H1 (cell line): ENCODE measurements around the gene CAPN9. TPM values are rescaled to one million over a fixed set of nuclear protein-coding genes. Genes with fewer than 3 reads are reported as not detected.
A peak's percentile ranks its signal among the peaks of the same experiment; 100 is the strongest.

Source experiments
- CTCF ChIA-PET: fragments of 300-600 bp; sonication (Branson Sonifier 250); formaldehyde crosslinking; loops from one replicate; lab custom pipeline; 2021; ENCODE audit not compliant: partially characterized antibody; lab: Charles Lee
- POLR2A ChIA-PET: fragments of 300-600 bp; sonication (Branson Sonifier 250); formaldehyde crosslinking; loops from one replicate; lab custom pipeline; 2021; ENCODE audit warnings: inconsistent platforms; ENCODE audit not compliant: partially characterized antibody; lab: Charles Lee
- DNase-seq, 2 experiments: peaks; one replicate each; pipeline versions ENCODE4 v3.0.0 to v3.0.0-alpha.2; 2010 to 2022; ENCODE audit warnings: low spot score in 2 of 2, low read depth in 1 of 2, mixed read lengths in 1 of 2
- FAIRE-seq: peaks from 2 replicates; lab custom pipeline; 2011; peaks lifted over from hg19 to GRCh38; lab: Jason Lieb, UNC
- H2AFZ ChIP-seq: 2 replicates; pipeline ENCODE4 v1.8.1; 2012; ENCODE audit warnings: low read length, inconsistent platforms
- H2AK5ac ChIP-seq: 2 replicates; pipeline ENCODE4 v1.6.1; 2013; ENCODE audit warnings: low read depth, low read length
- H2BK120ac ChIP-seq: replicated peaks from 2 replicates; pipeline ENCODE3; 2013; ENCODE audit warnings: low read depth, low read length, inconsistent platforms
- H2BK12ac ChIP-seq: 2 replicates; pipeline ENCODE4 v1.6.1; 2013; ENCODE audit warnings: low read depth, low read length
- H2BK15ac ChIP-seq: 2 replicates; pipeline ENCODE4 v1.6.1; 2013; ENCODE audit warnings: low read length
- H2BK20ac ChIP-seq: 2 replicates; pipeline ENCODE4 v1.6.1; 2013; ENCODE audit warnings: low read length
- H2BK5ac ChIP-seq: 2 replicates; pipeline ENCODE4 v1.6.1; 2013; ENCODE audit warnings: low read depth, low read length
- H3K14ac ChIP-seq: 2 replicates; pipeline ENCODE4 v1.6.1; 2013; ENCODE audit warnings: inconsistent platforms; ENCODE audit not compliant: insufficient read length
- H3K18ac ChIP-seq: 2 replicates; pipeline ENCODE4 v1.6.1; 2013; ENCODE audit warnings: low read length; ENCODE audit errors: extremely low read depth
- H3K23ac ChIP-seq: 2 replicates; pipeline ENCODE4 v1.6.1; 2013; ENCODE audit warnings: inconsistent platforms; ENCODE audit not compliant: insufficient read length
- H3K23me2 ChIP-seq: 2 replicates; pipeline ENCODE4 v1.6.1; 2013; ENCODE audit warnings: low read depth, low read length
- H3K27ac ChIP-seq: 2 replicates; pipeline ENCODE4 v1.6.1; 2011; ENCODE audit warnings: low read depth, low read length, inconsistent platforms
- H3K27me3 ChIP-seq, 4 experiments: replicated peaks in 1 of 4; 1 replicate in 1 of 4; 2 replicates in 3 of 4; pipeline versions ENCODE4 v1.6.1 to v1.8.1; 2011 to 2013; ENCODE audit warnings: low read length in 3 of 4, mild to moderate bottlenecking in 3 of 4, inconsistent platforms in 2 of 4, mixed read lengths in 2 of 4, moderate library complexity in 1 of 4; ENCODE audit not compliant: control insufficient read depth in 3 of 4, insufficient read depth in 3 of 4; ENCODE audit errors: extremely low read depth in 1 of 4
- H3K36me3 ChIP-seq, 4 experiments: 2 replicates each; pipeline versions ENCODE4 v1.6.1 to v1.8.1; 2011 to 2013; ENCODE audit warnings: mild to moderate bottlenecking in 4 of 4, low read length in 3 of 4, moderate library complexity in 2 of 4, control low read depth in 1 of 4, inconsistent platforms in 1 of 4; ENCODE audit not compliant: insufficient read depth in 4 of 4, control insufficient read depth in 2 of 4
- H3K4ac ChIP-seq: replicated peaks from 2 replicates; pipeline ENCODE3; 2013; ENCODE audit warnings: low read length, low read depth, mixed read lengths, inconsistent platforms; ENCODE audit not compliant: insufficient read length
- H3K4me1 ChIP-seq, 4 experiments: replicated peaks in 1 of 4; 1 replicate in 1 of 4; 2 replicates in 3 of 4; pipeline versions ENCODE4 v1.6.1 to v1.8.1; 2011 to 2013; ENCODE audit warnings: low read length in 3 of 4, inconsistent platforms in 2 of 4, mixed read lengths in 1 of 4; ENCODE audit not compliant: insufficient read depth in 4 of 4, control insufficient read depth in 3 of 4
- H3K4me2 ChIP-seq, 2 experiments: 2 replicates each; pipeline versions ENCODE4 v1.6.1 to v1.8.1; 2011 to 2013; ENCODE audit warnings: low read depth in 2 of 2, low read length in 2 of 2, control low read depth in 1 of 2, inconsistent platforms in 1 of 2, mild to moderate bottlenecking in 1 of 2; ENCODE audit not compliant: insufficient read depth in 1 of 2
- H3K4me3 ChIP-seq, 4 experiments: fragments of 200-600, 300-600 bp in 1 of 4; sonication (generic), shearing (Covaris generic), sonication (Bioruptor Twin) in 1 of 4; 2 replicates each; pipeline versions ENCODE4 v1.5.1 to v1.8.1; 2011 to 2016; ENCODE audit warnings: low read length in 4 of 4, low read depth in 3 of 4, control low read depth in 2 of 4, inconsistent platforms in 2 of 4, mild to moderate bottlenecking in 2 of 4, mixed read lengths in 1 of 4, moderate library complexity in 1 of 4; ENCODE audit not compliant: insufficient read depth in 2 of 4; ENCODE audit errors: extremely low read depth in 1 of 4
- H3K56ac ChIP-seq: replicated peaks from 2 replicates; pipeline ENCODE3; 2013; ENCODE audit warnings: low read depth, mild to moderate bottlenecking, mixed read lengths, low read length, inconsistent platforms; ENCODE audit not compliant: insufficient read length
- H3K79me1 ChIP-seq: 2 replicates; pipeline ENCODE4 v1.6.1; 2013; ENCODE audit warnings: low read depth, low read length, control low read depth
- H3K79me2 ChIP-seq, 2 experiments: 2 replicates each; pipeline versions ENCODE4 v1.6.1 to v1.8.1; 2012 to 2013; ENCODE audit warnings: low read length in 2 of 2, mild to moderate bottlenecking in 2 of 2, inconsistent platforms in 1 of 2; ENCODE audit not compliant: insufficient read depth in 2 of 2, control insufficient read depth in 1 of 2
- H3K9ac ChIP-seq, 4 experiments: replicated peaks in 1 of 4; 1 replicate in 1 of 4; 2 replicates in 3 of 4; pipeline versions ENCODE4 v1.6.1 to v1.8.1; 2011 to 2013; ENCODE audit warnings: low read depth in 3 of 4, low read length in 3 of 4, control low read depth in 2 of 4, mild to moderate bottlenecking in 2 of 4, moderate library complexity in 2 of 4, inconsistent platforms in 1 of 4; ENCODE audit errors: extremely low read depth in 1 of 4
- H3K9me3 ChIP-seq, 2 experiments: 2 replicates each; pipeline versions ENCODE4 v1.6.1 to v1.8.1; 2012 to 2013; ENCODE audit warnings: mild to moderate bottlenecking in 2 of 2, moderate library complexity in 2 of 2, control low read depth in 1 of 2, inconsistent platforms in 1 of 2, low read depth in 1 of 2, low read length in 1 of 2, mixed read lengths in 1 of 2; ENCODE audit not compliant: insufficient read depth in 2 of 2
- H4K20me1 ChIP-seq, 2 experiments: replicated peaks in 1 of 2; 2 replicates each; pipeline versions ENCODE3 to v1.8.1; 2011 to 2013; ENCODE audit warnings: inconsistent platforms in 2 of 2, low read length in 2 of 2, mild to moderate bottlenecking in 1 of 2; ENCODE audit not compliant: insufficient read depth in 2 of 2, control insufficient read depth in 1 of 2
- H4K5ac ChIP-seq: 2 replicates; pipeline ENCODE4 v1.6.1; 2013; ENCODE audit warnings: low read length, low read depth, mixed read lengths, inconsistent platforms; ENCODE audit not compliant: insufficient read length
- H4K8ac ChIP-seq: 2 replicates; pipeline ENCODE4 v1.8.0; 2013; ENCODE audit warnings: mild to moderate bottlenecking, moderate library complexity, low read length, inconsistent platforms; ENCODE audit not compliant: insufficient read depth; ENCODE audit errors: extremely low read depth
- H4K91ac ChIP-seq: replicated peaks from 2 replicates; pipeline ENCODE3; 2013; ENCODE audit warnings: low read length, mixed read lengths, inconsistent platforms; ENCODE audit not compliant: insufficient read length
- HDAC6 ChIP-seq: IDR thresholded peaks from one replicate; pipeline ENCODE4 v1.7.1; 2012; ENCODE audit warnings: low read depth, mild to moderate bottlenecking, inconsistent platforms, low read length, moderate library complexity
- MAFK ChIP-seq: IDR thresholded peaks from 2 replicates; pipeline ENCODE4 v1.6.1; 2012; ENCODE audit warnings: low read depth, mild to moderate bottlenecking, improper control_type of control experiment, low read length
- RBBP5 ChIP-seq: IDR thresholded peaks from 2 replicates; pipeline ENCODE4 v1.7.1; 2012; ENCODE audit warnings: low read depth, mild to moderate bottlenecking, inconsistent platforms, low read length, moderate library complexity, borderline replicate concordance
- SIN3A ChIP-seq, 2 experiments: IDR thresholded peaks in 1 of 2; conservative IDR thresholded peaks in 1 of 2; 2 replicates each; pipeline ENCODE4 v1.6.1; 2011 to 2012; ENCODE audit warnings: low read length in 2 of 2, improper control_type of control experiment in 1 of 2, low read depth in 1 of 2, mild to moderate bottlenecking in 1 of 2
- WGBS, 2 experiments: shearing (Covaris generic) in 1 of 2; methylation state at CpG; one replicate each; pipeline versions ENCODE4 v1.1.6 to v1.1.7; 2013 to 2015; ENCODE audit warnings: low lambda C conversion rate in 2 of 2, mixed read lengths in 2 of 2, inconsistent platforms in 1 of 2, low coverage in 1 of 2, missing lambda C conversion rate in 1 of 2; ENCODE audit not compliant: insufficient replicate concordance in 2 of 2, insufficient coverage in 1 of 2, insufficient read length in 1 of 2; ENCODE audit errors: extremely low coverage in 1 of 2, missing lambda C conversion rate in 1 of 2; 5-methylcytosine and 5-hydroxymethylcytosine counted together
- polyA plus RNA-seq, 7 experiments: library from polyadenylated mRNA; depleted of rRNA in 3 of 7; stranded (reverse) in 5 of 7; unstranded in 2 of 7; fragments of >200 nt in 5 of 7; fragments of 200-250 nt in 2 of 7; gene quantifications; 1 replicate in 5 of 7; 2 replicates in 1 of 7; 4 replicates in 1 of 7; pipeline versions ENCODE4 v1.2.1 to v1.2.3, GENCODE V29; 2011 to 2013; ENCODE audit warnings: missing spikeins in 2 of 7, mixed read lengths in 2 of 7
- total RNA-seq: library from RNA; stranded (reverse); fragmentation: NEBNext Ultra II Directional; extraction: Animal tissue kit (Norgen Biotek cat#: 25700); gene quantifications from 2 replicates; pipeline ENCODE4 v1.2.1, GENCODE V29; 2021

Gene CAPN9
- total and polyA plus RNA-seq, 2 of the 8 experiments (the other 6 are each of a cell fraction or from before 2014, with no cell fraction given), result 0.22 to 0.76 TPM

DNA sequence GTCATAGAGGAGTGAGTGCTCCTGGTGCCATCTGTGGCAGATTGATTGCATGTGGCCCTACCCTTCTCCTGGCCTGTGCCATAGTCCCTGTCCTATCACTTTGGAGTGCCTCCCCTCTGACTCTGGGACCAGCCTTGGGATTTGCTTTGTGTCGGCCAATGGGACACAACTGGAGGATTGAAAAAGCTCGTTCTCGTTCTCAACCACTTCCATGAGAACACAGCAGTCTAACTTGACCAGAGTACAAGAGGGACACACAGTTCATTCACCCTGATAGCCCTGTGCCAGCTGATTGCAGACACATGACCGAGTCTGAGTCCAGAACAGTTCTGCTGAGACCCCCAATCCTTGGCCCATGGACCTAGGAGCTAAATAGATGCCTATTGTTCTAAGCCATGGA, 73.4 kb downstream of the CAPN9 start:
- WGBS, 2 experiments, result 92% methylated on average over 4 of the region's 4 CpGs; no CpG with 5 or more reads in 1 of the 2 experiments
- H3K9me3 ChIP-seq, result no peaks in the 10 kb centered on the region
- FAIRE-seq, result no peak
- H3K23me2 ChIP-seq, result no peaks in the 10 kb centered on the region
- H3K18ac ChIP-seq, result no peak overlapping the region
- no peak overlapping the region for H3K4me2 ChIP-seq
- ChIA-PET POLR2A (no interaction called here), CTCF (interaction anchor here (0.6 to 1.3 kb wide), 5 partner anchors 31 to 406 kb away, joined by 3 to 5 read pairs (median 3); no protein-coding TSS in a partner anchor)
- peaks cover 0 to 1% of the 10 kb centered on the region in 2 experiments for H4K20me1 ChIP-seq
- no peaks in the 10 kb centered on the region for H3K36me3 ChIP-seq
- no peak overlapping the region for H2BK20ac ChIP-seq
- H3K4me1 ChIP-seq, result no peaks in the 10 kb centered on the region
- H3K27ac ChIP-seq, result no peak overlapping the region
- no peaks in the 10 kb centered on the region for H3K79me1 ChIP-seq
- no peak overlapping the region for H4K5ac ChIP-seq
- H3K9ac ChIP-seq, result no peak overlapping the region
- no peak overlapping the region for H2BK120ac ChIP-seq
- no peaks in the 10 kb centered on the region; a peak in 2 of 7 replicates for H3K27me3 ChIP-seq
- no peaks in the 10 kb centered on the region for H3K79me2 ChIP-seq
- no peak overlapping the region for H3K4me3 ChIP-seq
- no peak overlapping the region for H3K4ac ChIP-seq
- H2BK15ac ChIP-seq, result no peak overlapping the region
- H2AK5ac ChIP-seq, result no peak overlapping the region
- no peak overlapping the region for H4K8ac ChIP-seq
- H3K14ac ChIP-seq, result no peak overlapping the region
- no peak overlapping the region for H2BK5ac ChIP-seq
- TF ChIP-seq SIN3A (conservative IDR thresholded peaks at IDR 0.05 in 1 of 2, IDR thresholded peaks at IDR 0.05 in 1 of 2; ENCODE audit: low read depth in 1 of 2, low read length in 2 of 2), result no peak
- TF ChIP-seq HDAC6, result no peak
- TF ChIP-seq RBBP5, result no peak
- TF ChIP-seq MAFK, result no peak
- H3K23ac ChIP-seq, result no peak overlapping the region
- no peak overlapping the region for H2BK12ac ChIP-seq
- H2AFZ ChIP-seq, result no peak overlapping the region
- no peak overlapping the region for H4K91ac ChIP-seq
- H3K56ac ChIP-seq, result no peak overlapping the region
- DNase-seq, result peak in 1 of 2 experiments; percentile 17
